Measurements from ENCODE around the gene EPB41L1. TPM values are rescaled to one million over a fixed set of nuclear protein-coding genes. Genes with fewer than 3 reads are reported as not detected.

The EPB41L1 gene
- total RNA-seq, 1 experiment from 2014 or later = 42.1 TPM

DNA sequence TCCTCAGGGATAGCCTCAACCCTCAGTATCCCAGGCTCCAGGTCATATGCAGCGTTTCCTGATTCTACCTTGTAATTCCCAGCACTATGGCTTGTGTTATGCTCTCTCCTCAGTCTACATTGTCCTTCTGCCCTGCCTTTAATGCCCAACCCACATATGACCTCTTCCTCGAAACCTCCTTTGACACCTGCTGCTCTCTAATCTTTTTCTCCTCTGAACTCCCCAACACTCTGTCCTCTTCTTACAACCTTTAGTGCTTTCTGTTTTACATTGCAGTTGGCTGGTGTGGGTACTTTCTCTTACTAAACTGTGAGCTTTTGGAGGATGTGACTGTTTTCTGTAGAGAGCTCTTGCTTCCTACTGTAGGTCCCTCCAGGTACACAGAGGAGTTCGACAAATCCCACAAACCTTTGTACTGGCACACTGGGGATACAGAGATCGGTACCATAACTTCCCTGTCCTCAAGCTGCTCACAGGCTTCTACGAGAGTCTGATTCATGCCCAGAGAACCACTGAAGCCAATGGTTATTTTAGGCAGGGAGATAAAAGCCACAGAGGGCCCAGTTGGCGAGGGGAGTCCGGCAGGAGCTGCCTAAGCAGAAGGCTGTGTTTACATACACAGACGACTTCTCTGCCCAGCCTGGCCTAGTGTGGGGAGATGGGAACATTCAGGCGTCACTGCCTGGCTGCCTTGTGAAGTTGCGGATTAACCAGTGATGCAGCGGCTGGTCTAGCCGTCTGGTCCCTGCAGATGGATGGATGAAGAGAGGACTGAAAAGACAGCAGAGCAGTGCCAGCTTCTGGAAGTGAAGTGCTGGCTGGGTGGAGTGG, 8.4 kb upstream of the EPB41L1 start:
- Histone ChIP-seq H3K4me2 (ENCODE audit: low read length) (no peak overlapping the region), H3K9me3 (ENCODE audit: control insufficient read depth in 1 of 2, insufficient read depth in 1 of 2, low read depth in 1 of 2, low read length in 2 of 2) (no peaks in the 10 kb centered on the region), H2AFZ (ENCODE audit: low read depth, low read length, poor library complexity, severe bottlenecking) (no peak overlapping the region), H3K27ac (ENCODE audit: low read depth, low read length) (no peak overlapping the region), H3K27me3 (ENCODE audit: insufficient read depth, low read length) (no peaks in the 10 kb centered on the region), H3K79me2 (ENCODE audit: insufficient read depth, low read length) (no peaks in the 10 kb centered on the region), H3K36me3 (ENCODE audit: control insufficient read depth in 1 of 2, insufficient read depth in 2 of 2, low read length in 2 of 2) (no peaks in the 10 kb centered on the region), H4K20me1 (ENCODE audit: insufficient read depth) (no peaks in the 10 kb centered on the region), H3K4me3 (replicated peaks in 1 of 2; ENCODE audit: low read depth in 1 of 2, low read length in 2 of 2) (no peak overlapping the region), H3K9ac (ENCODE audit: low read length) (no peak overlapping the region), H3K9me2 (ENCODE audit: insufficient read depth) (no peaks in the 10 kb centered on the region), H3K4me1 (ENCODE audit: control insufficient read depth in 1 of 2, insufficient read depth in 2 of 2, low read length in 2 of 2) (peaks cover 5 to 13% of the 10 kb centered on the region in 2 experiments; a peak in 3 of 4 replicates)
- ATAC-seq (no peak), DNase-seq (ENCODE audit: low read depth, low spot score) (no peak)
- no TSS peak for BruUV-seq (replicated peaks)
- ChIA-PET CTCF (interaction anchor here (3.4 kb wide), 1 partner anchor 152 kb away, joined by 36 read pairs; no protein-coding TSS in a partner anchor), POLR2A (no interaction called here), RAD21 (ENCODE audit: low non-redundant PET in 1 of 2, low total read pairs in 2 of 2, uncharacterized antibody in 2 of 2, unreplicated experiment in 2 of 2) (no interaction called here)
- no peak for TF ChIP-seq ZBTB33 (IDR thresholded peaks at IDR 0.05; ENCODE audit: extremely low read depth, insufficient replicate concordance, low read length)
- TF ChIP-seq CBX3 (IDR thresholded peaks at IDR 0.05; ENCODE audit: low read depth) = no peak
- TF ChIP-seq CTCF (IDR thresholded peaks at IDR 0.05 in 2 of 3, conservative IDR thresholded peaks at IDR 0.05 in 1 of 3; ENCODE audit: borderline replicate concordance in 1 of 3, insufficient read depth in 1 of 3, low read depth in 2 of 3, low read length in 2 of 3) = no peak
- TF ChIP-seq YY1 (IDR thresholded peaks at IDR 0.05; ENCODE audit: extremely low read depth, insufficient replicate concordance, low read depth, low read length) = no peak
- TF ChIP-seq EZH2phosphoT487 (IDR thresholded peaks at IDR 0.05; ENCODE audit: borderline replicate concordance) = no peak
- TF ChIP-seq MAX (IDR thresholded peaks at IDR 0.05) = no peak
- TF ChIP-seq EZH2 (IDR thresholded peaks at IDR 0.05) = no peak
- no peak for TF ChIP-seq ZFX (IDR thresholded peaks at IDR 0.05)
- TF ChIP-seq REST (IDR thresholded peaks at IDR 0.05; ENCODE audit: low read depth) = no peak
- no peak for TF ChIP-seq SIN3A (IDR thresholded peaks at IDR 0.05; ENCODE audit: low read depth)
- TF ChIP-seq ATF3 (IDR thresholded peaks at IDR 0.05) = no peak
- no peak for TF ChIP-seq EGR1 (IDR thresholded peaks at IDR 0.05; ENCODE audit: low read depth)
- TF ChIP-seq TCF7L2 (IDR thresholded peaks at IDR 0.05; ENCODE audit: borderline replicate concordance, extremely low read depth, insufficient read depth, insufficient read length) = no peak
- no peak for TF ChIP-seq FOSL1 (IDR thresholded peaks at IDR 0.05; ENCODE audit: low read depth)
- intact Hi-C loops (cut with micrococcal nuclease) = no loop called here
